ENCODE measurements around the gene BAZ2A. TPM values are rescaled to one million over a fixed set of nuclear protein-coding genes. Genes with fewer than 3 reads are reported as not detected.
"Not testable (repeated sequence)": the region's sequence is repeated elsewhere in the genome, so short reads cannot be mapped to it uniquely, and the experiment has no call there.

The BAZ2A gene
- 117 and 118 TPM in 2 replicates for total RNA-seq

GRCh38 chr12:56630180-56630632 is at the start of gene BAZ2A:
Gene BAZ2A, minus strand, starts transcription at chr12:56630326. Its CDS starts 12,796 bp downstream, at chr12:56617530.
- Mint-ChIP-seq H3K27ac (peak within 1 kb of the TSS; percentile 97), H3K36me3 (ENCODE audit: low read depth) (peaks cover 31% of the 10 kb centered on the region), H3K9me3 (no peaks in the 10 kb centered on the region), H3K27me3 (no peaks in the 10 kb centered on the region), H3K4me1 (peaks cover 66% of the 10 kb centered on the region), H3K4me3 (peak within 1 kb of the TSS; percentile 98)
- peak; percentile 96 for DNase-seq
- intact Hi-C loops (cut with micrococcal nuclease), result loop anchor here (2.0 to 10.0 kb wide), 4 partner anchors 295 to 701 kb away; partner anchors contain the start of genes IL23A, PAN2 and ZBTB39

GRCh38 chr12:56678852-56679251 is 48.7 kb upstream of the BAZ2A start:
- DNase-seq, result no peak
- Mint-ChIP-seq H3K36me3 (ENCODE audit: low read depth) (peaks cover 38% of the 10 kb centered on the region), H3K4me1 (peaks cover 36% of the 10 kb centered on the region), H3K9me3 (no peaks in the 10 kb centered on the region), H3K4me3 (no peak overlapping the region), H3K27me3 (no peaks in the 10 kb centered on the region), H3K27ac (peak overlapping the region; percentile 67)
- intact Hi-C loops (cut with micrococcal nuclease), result no loop called here

- no peaks in the 10 kb centered on the region for H3K27me3 Mint-ChIP-seq
- H3K4me3 Mint-ChIP-seq, result peak overlapping the region; percentile 26
- no peak for DNase-seq
- H3K36me3 Mint-ChIP-seq (ENCODE audit: low read depth), result peaks cover 40% of the 10 kb centered on the region
- peaks cover 38% of the 10 kb centered on the region for H3K4me1 Mint-ChIP-seq
- peak overlapping the region; percentile 71 for H3K27ac Mint-ChIP-seq
- intact Hi-C loops (cut with micrococcal nuclease), result no loop called here
- H3K9me3 Mint-ChIP-seq, result no peaks in the 10 kb centered on the region
These were observed 47.6 kb upstream of the BAZ2A start for GRCh38 chr12:56677680-56678079.

DNA sequence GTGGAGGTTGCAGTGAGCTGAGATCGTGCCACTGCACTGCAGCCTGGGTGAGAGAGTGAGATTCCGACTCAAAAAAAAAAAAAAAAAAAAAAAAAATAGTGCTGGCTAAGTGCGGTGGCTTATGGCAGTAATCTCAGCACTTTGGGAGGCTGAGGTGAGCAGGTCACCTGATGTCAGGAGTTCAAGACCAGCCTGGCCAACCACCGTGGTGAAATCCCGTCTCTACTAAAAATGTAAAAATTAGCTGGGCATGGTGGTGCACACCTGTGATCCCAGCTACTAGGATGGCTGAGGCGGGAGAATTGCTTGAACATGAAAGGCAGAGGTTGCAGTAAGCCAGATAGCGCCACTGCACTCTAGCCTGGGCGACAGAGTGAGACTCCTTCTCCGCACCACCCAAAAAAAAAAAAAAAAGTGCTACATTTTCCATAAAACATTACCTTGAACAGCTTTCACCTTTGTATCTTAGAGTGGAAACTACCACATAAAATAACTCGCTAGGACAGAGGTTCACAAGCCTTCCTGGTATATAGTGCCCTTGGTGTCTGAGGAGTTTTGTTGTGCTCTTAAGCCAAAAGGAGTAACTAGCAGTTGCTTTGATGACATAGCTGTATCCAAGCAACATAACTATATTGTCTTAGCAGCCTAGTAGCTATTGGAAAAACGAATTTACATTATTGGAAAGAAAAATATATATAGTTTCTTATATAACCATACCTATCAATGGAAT is 46.9 kb upstream of the BAZ2A start:
- Mint-ChIP-seq H3K27ac (peak overlapping the region; percentile 58), H3K4me1 (peaks cover 37% of the 10 kb centered on the region), H3K4me3 (no peak overlapping the region), H3K27me3 (no peaks in the 10 kb centered on the region), H3K9me3 (no peaks in the 10 kb centered on the region), H3K36me3 (ENCODE audit: low read depth) (peaks cover 43% of the 10 kb centered on the region)
- peak; percentile 70 for DNase-seq
- intact Hi-C loops (cut with micrococcal nuclease), result no loop called here

GRCh38 chr12:56671608-56672007 is 41.5 kb upstream of the BAZ2A start:
- intact Hi-C loops (cut with micrococcal nuclease), result no loop called here
- DNase-seq, result no peak
- Mint-ChIP-seq H3K9me3 (no peaks in the 10 kb centered on the region), H3K27ac (no peak overlapping the region), H3K4me1 (peaks cover 31% of the 10 kb centered on the region), H3K27me3 (no peaks in the 10 kb centered on the region), H3K4me3 (no peak overlapping the region), H3K36me3 (ENCODE audit: low read depth) (peaks cover 49% of the 10 kb centered on the region)

DNA sequence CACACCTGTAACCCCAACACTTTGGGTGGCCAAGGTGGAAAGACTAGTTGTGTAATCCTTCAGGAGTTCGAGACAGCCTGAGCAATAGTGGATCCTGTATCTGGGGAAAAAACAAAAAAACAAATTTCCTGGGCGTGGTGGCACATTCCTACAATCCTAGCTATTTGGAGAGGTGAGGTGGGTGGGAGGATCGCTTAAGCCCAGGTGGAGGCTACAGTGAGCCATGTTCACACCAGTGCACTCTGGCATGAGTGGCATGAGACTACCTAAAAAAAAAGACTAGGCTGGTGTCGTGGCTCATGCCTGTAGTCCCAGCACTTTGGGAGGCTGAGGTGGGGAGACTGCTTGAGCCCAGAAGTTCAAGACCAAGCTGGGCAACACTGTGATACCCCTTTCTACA is 40.7 kb upstream of the BAZ2A start:
- Mint-ChIP-seq H3K4me1 (peaks cover 30% of the 10 kb centered on the region), H3K4me3 (no peak overlapping the region), H3K9me3 (no peaks in the 10 kb centered on the region), H3K27me3 (no peaks in the 10 kb centered on the region), H3K36me3 (ENCODE audit: low read depth) (peaks cover 52% of the 10 kb centered on the region), H3K27ac (no peak overlapping the region)
- intact Hi-C loops (cut with micrococcal nuclease), result no loop called here
- no peak for DNase-seq

DNA sequence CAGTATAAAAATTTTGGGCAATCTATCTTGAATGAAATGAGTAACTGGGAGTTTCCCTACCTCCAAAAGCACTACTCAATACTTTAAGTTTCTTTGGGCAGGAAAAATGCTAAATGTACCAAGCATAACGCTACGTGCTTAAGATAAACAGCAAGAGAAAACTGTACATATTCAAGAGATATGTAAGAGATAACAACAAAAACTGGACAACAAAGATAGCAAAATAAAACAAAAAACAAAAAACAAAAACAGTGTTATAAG is 38.0 kb upstream of the BAZ2A start:
- Mint-ChIP-seq H3K27ac (peak overlapping the region; percentile 58), H3K4me3 (no peak overlapping the region), H3K9me3 (no peaks in the 10 kb centered on the region), H3K4me1 (peaks cover 25% of the 10 kb centered on the region), H3K36me3 (ENCODE audit: low read depth) (peaks cover 64% of the 10 kb centered on the region), H3K27me3 (no peaks in the 10 kb centered on the region)
- no peak for DNase-seq
- intact Hi-C loops (cut with micrococcal nuclease), result no loop called here

GRCh38 chr12:56661979-56662638 is 32.0 kb upstream of the BAZ2A start:
- peaks cover 8% of the 10 kb centered on the region for H3K4me1 Mint-ChIP-seq
- H3K4me3 Mint-ChIP-seq, result no peak overlapping the region
- peaks cover 34% of the 10 kb centered on the region for H3K36me3 Mint-ChIP-seq (ENCODE audit: low read depth)
- intact Hi-C loops (cut with micrococcal nuclease), result no loop called here
- no peaks in the 10 kb centered on the region for H3K9me3 Mint-ChIP-seq
- no peak overlapping the region for H3K27ac Mint-ChIP-seq
- DNase-seq, result no peak
- H3K27me3 Mint-ChIP-seq, result no peaks in the 10 kb centered on the region

- Mint-ChIP-seq H3K27ac (no peak overlapping the region), H3K9me3 (no peaks in the 10 kb centered on the region), H3K4me3 (no peak overlapping the region), H3K27me3 (no peaks in the 10 kb centered on the region), H3K4me1 (peaks cover 8% of the 10 kb centered on the region), H3K36me3 (ENCODE audit: low read depth) (peaks cover 33% of the 10 kb centered on the region)
- no peak for DNase-seq
- intact Hi-C loops (cut with micrococcal nuclease), result no loop called here
These were observed 31.4 kb upstream of the BAZ2A start for GRCh38 chr12:56661560-56661959.

DNA sequence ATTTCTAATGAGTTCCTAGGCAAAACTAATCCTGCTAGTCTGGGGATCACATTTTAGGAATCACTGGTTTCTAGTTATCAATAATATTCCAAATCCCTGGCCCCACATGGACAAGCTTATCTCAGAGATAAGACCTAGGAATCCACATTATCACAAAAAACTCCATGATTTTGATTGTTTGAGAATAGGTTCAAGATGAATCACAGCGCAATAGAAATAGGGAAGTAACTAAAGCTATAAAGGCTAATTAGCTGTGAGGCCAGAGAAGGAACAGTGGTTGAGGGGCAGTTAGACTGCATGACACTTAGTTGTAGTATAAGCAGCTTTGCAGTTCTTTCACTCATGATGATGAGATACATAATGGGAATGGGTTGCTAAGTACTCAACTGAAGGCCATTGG is 28.8 kb upstream of the BAZ2A start:
- no peak for DNase-seq
- intact Hi-C loops (cut with micrococcal nuclease), result no loop called here
- H3K4me1 Mint-ChIP-seq, result peaks cover 6% of the 10 kb centered on the region
- H3K36me3 Mint-ChIP-seq (ENCODE audit: low read depth), result peaks cover 19% of the 10 kb centered on the region
- no peak overlapping the region for H3K4me3 Mint-ChIP-seq
- no peaks in the 10 kb centered on the region for H3K27me3 Mint-ChIP-seq
- H3K9me3 Mint-ChIP-seq, result peaks cover 6% of the 10 kb centered on the region
- no peak overlapping the region for H3K27ac Mint-ChIP-seq

- DNase-seq, result no peak
- Mint-ChIP-seq H3K36me3 (ENCODE audit: low read depth) (peaks cover 20% of the 10 kb centered on the region), H3K4me3 (peak overlapping the region; percentile 30), H3K9me3 (peaks cover 17% of the 10 kb centered on the region), H3K27ac (peak overlapping the region; percentile 73), H3K27me3 (no peaks in the 10 kb centered on the region), H3K4me1 (peaks cover 4% of the 10 kb centered on the region)
- intact Hi-C loops (cut with micrococcal nuclease), result loop anchor here (1.0 kb wide), 1 partner anchor 11 kb away; no protein-coding TSS in a partner anchor
These were observed 27.6 kb upstream of the BAZ2A start for GRCh38 chr12:56657416-56658379.

DNA sequence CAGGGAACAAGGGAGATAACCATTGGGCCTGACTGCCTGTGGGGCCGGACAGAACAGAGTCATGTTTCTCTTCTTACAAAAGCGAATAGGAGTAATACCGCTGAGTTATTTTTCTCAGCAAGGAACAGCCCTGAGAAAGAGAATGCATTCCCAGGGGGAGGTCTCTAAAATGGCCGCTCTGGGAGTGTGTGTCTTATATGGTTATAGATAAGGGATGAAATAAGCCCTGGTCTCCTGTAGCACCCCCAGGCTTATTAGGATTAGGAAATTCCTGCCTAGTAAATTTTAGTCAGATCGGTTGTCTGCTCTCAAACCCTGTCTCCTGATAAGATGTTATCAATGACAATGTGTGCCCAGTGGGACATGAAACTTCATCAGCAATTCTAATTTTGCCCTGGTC is 23.7 kb upstream of the BAZ2A start:
- H3K27ac Mint-ChIP-seq; H3K27me3 Mint-ChIP-seq; intact Hi-C loops (cut with micrococcal nuclease); DNase-seq; H3K4me1 Mint-ChIP-seq; H3K4me3 Mint-ChIP-seq: not testable (repeated sequence)
- H3K36me3 Mint-ChIP-seq (ENCODE audit: low read depth), result peaks cover 15% of the 10 kb centered on the region
- peaks cover 18% of the 10 kb centered on the region for H3K9me3 Mint-ChIP-seq

GRCh38 chr12:56648023-56648422 is 17.9 kb upstream of the BAZ2A start:
- H3K4me3 Mint-ChIP-seq; H3K27ac Mint-ChIP-seq; H3K9me3 Mint-ChIP-seq; intact Hi-C loops (cut with micrococcal nuclease); DNase-seq; H3K27me3 Mint-ChIP-seq: not testable (repeated sequence)
- Mint-ChIP-seq H3K36me3 (ENCODE audit: low read depth) (peaks cover 36% of the 10 kb centered on the region), H3K4me1 (peaks cover 16% of the 10 kb centered on the region)
